HG02610 (cell line): ENCODE data around the gene BIRC5.

Experiments used
- ATAC-seq: cut with Tn5 transposase; IDR thresholded peaks from one replicate; pipeline ENCODE4 v1.9.1; 2021; ENCODE audit warnings: mild to moderate bottlenecking, moderate library complexity; ENCODE audit not compliant: unreplicated experiment

Gene BIRC5

GRCh38 chr17:78183916-78184315 lies 30.1 kb upstream of the BIRC5 start:
- no peak for ATAC-seq

- ATAC-seq, result no peak
Observed at GRCh38 chr17:78184351-78184750, 29.7 kb upstream of the BIRC5 start.

GRCh38 chr17:78184868-78185267 lies 29.2 kb upstream of the BIRC5 start:
- no peak for ATAC-seq

- no peak for ATAC-seq
Observed at GRCh38 chr17:78185981-78186691, 27.9 kb upstream of the BIRC5 start.

GRCh38 chr17:78186692-78187595 lies 27.1 kb upstream of the BIRC5 start, which contains the start of the genes AFMID and TK1:
AFMID (plus strand) TSS chr17:78187362; CDS start chr17:78187371, 9 bp downstream.
TK1 (minus strand) TSS chr17:78187052; CDS start chr17:78186994, 58 bp downstream.
- ATAC-seq, result peak; percentile 88

- no peak for ATAC-seq
Observed at GRCh38 chr17:78196716-78197115, 17.3 kb upstream of the BIRC5 start.

- ATAC-seq, result no peak
Observed at GRCh38 chr17:78197147-78197832, 16.8 kb upstream of the BIRC5 start.

- no peak for ATAC-seq
Observed at GRCh38 chr17:78200451-78200850, 13.6 kb upstream of the BIRC5 start.

GRCh38 chr17:78202666-78203065 lies 11.4 kb upstream of the BIRC5 start:
- ATAC-seq, result no peak

- ATAC-seq, result no peak
Observed at GRCh38 chr17:78204387-78205123, 9.5 kb upstream of the BIRC5 start.

- ATAC-seq, result no peak
Observed at GRCh38 chr17:78205124-78205775, 8.8 kb upstream of the BIRC5 start.

- no peak for ATAC-seq
Observed at GRCh38 chr17:78206298-78206697, 7.8 kb upstream of the BIRC5 start.

- ATAC-seq, result no peak
Observed at GRCh38 chr17:78208486-78208885, 5.6 kb upstream of the BIRC5 start.

- no peak for ATAC-seq
Observed at GRCh38 chr17:78210111-78210510, 3.9 kb upstream of the BIRC5 start.

GRCh38 chr17:78211032-78211431 lies 3.0 kb upstream of the BIRC5 start:
- no peak for ATAC-seq

GRCh38 chr17:78214706-78215061 lies 631 bp downstream of the BIRC5 start:
- ATAC-seq, result no peak

GRCh38 chr17:78219396-78220150 lies 5.5 kb downstream of the BIRC5 start:
- no peak for ATAC-seq

- no peak for ATAC-seq
Observed at GRCh38 chr17:78223061-78223460, 9.0 kb downstream of the BIRC5 start.

- no peak for ATAC-seq
Observed at GRCh38 chr17:78223765-78224164, 9.7 kb downstream of the BIRC5 start.
